Keratinocyte (primary cell): Measurements from ENCODE around the gene STK24. TPM values are rescaled to one million over a fixed set of nuclear protein-coding genes. Genes with fewer than 3 reads are reported as not detected.

Source experiments
- DNase-seq: peaks from one replicate; pipeline ENCODE4 v3.0.0-alpha.2; 2011; ENCODE audit warnings: low read depth, missing footprints, low spot score
- FAIRE-seq: peaks from 2 replicates; lab custom pipeline; 2011; peaks lifted over from hg19 to GRCh38; lab: Jason Lieb, UNC
- H2AFZ ChIP-seq: 2 replicates; pipeline ENCODE4 v1.6.0; 2012; ENCODE audit warnings: low read length, control low read depth, inconsistent platforms; ENCODE audit not compliant: control insufficient read depth
- H3K27ac ChIP-seq: 2 replicates; pipeline ENCODE4 v1.5.1; 2011; ENCODE audit warnings: low read length; ENCODE audit not compliant: control insufficient read depth, insufficient read depth
- H3K27me3 ChIP-seq: 3 replicates; pipeline ENCODE4 v1.6.0; 2011; ENCODE audit warnings: low read length; ENCODE audit not compliant: control insufficient read depth, insufficient read depth; ENCODE audit errors: extremely low read depth
- H3K36me3 ChIP-seq, 2 experiments: 2 replicates in 1 of 2; 3 replicates in 1 of 2; pipeline ENCODE4 v1.5.1; 2011; ENCODE audit warnings: low read length in 2 of 2, mild to moderate bottlenecking in 1 of 2; ENCODE audit not compliant: control insufficient read depth in 2 of 2, insufficient read depth in 2 of 2; ENCODE audit errors: extremely low read depth in 1 of 2
- H3K4me1 ChIP-seq: 3 replicates; pipeline ENCODE4 v1.5.1; 2011; ENCODE audit warnings: low read length; ENCODE audit not compliant: control insufficient read depth, insufficient read depth; ENCODE audit errors: extremely low read depth
- H3K4me2 ChIP-seq: 3 replicates; pipeline ENCODE4 v1.6.0; 2011; ENCODE audit warnings: low read depth, low read length; ENCODE audit not compliant: control insufficient read depth, insufficient read depth; ENCODE audit errors: extremely low read depth
- H3K4me3 ChIP-seq, 3 experiments: fragments of 200-600 bp in 1 of 3; sonication (generic) in 1 of 3; 2 replicates in 2 of 3; 3 replicates in 1 of 3; pipeline ENCODE4 v1.5.1; 2011 to 2016; ENCODE audit warnings: low read length in 3 of 3, mild to moderate bottlenecking in 3 of 3, control low read depth in 2 of 3, inconsistent platforms in 1 of 3, low read depth in 1 of 3, mixed read lengths in 1 of 3, mixed run types in 1 of 3, moderate library complexity in 1 of 3; ENCODE audit not compliant: control insufficient read depth in 2 of 3, insufficient read depth in 2 of 3; ENCODE audit errors: extremely low read depth in 1 of 3
- H3K79me2 ChIP-seq: 2 replicates; pipeline ENCODE4 v1.6.0; 2012; ENCODE audit warnings: low read length; ENCODE audit not compliant: control insufficient read depth, insufficient read depth
- H3K9ac ChIP-seq: 3 replicates; pipeline ENCODE4 v1.6.0; 2011; ENCODE audit warnings: low read length; ENCODE audit not compliant: control insufficient read depth, insufficient read depth; ENCODE audit errors: extremely low read depth
- H3K9me1 ChIP-seq: 3 replicates; pipeline ENCODE4 v1.6.0; 2011; ENCODE audit warnings: low read length; ENCODE audit not compliant: control insufficient read depth, insufficient read depth; ENCODE audit errors: extremely low read depth
- H3K9me3 ChIP-seq: 2 replicates; pipeline ENCODE4 v1.5.1; 2012; ENCODE audit warnings: low read depth, low read length; ENCODE audit not compliant: control insufficient read depth
- H4K20me1 ChIP-seq: 3 replicates; pipeline ENCODE4 v1.6.0; 2011; ENCODE audit warnings: low read length; ENCODE audit not compliant: control insufficient read depth, insufficient read depth; ENCODE audit errors: extremely low read depth
- CTCF ChIP-seq, 3 experiments: IDR thresholded peaks in 1 of 3; conservative IDR thresholded peaks in 1 of 3; optimal IDR thresholded peaks in 1 of 3; 2 replicates in 2 of 3; 3 replicates in 1 of 3; pipeline versions ENCODE3 to v1.5.1; 2011; ENCODE audit warnings: low read length in 3 of 3, mild to moderate bottlenecking in 3 of 3, moderate library complexity in 2 of 3, control low read depth in 1 of 3, inconsistent platforms in 1 of 3; ENCODE audit not compliant: insufficient read depth in 2 of 3; ENCODE audit errors: extremely low read depth in 1 of 3
- EZH2 ChIP-seq: IDR thresholded peaks from one replicate; pipeline ENCODE4 v1.6.1; 2012; ENCODE audit warnings: inconsistent platforms, mild to moderate bottlenecking, low read length, moderate library complexity
- dilution Hi-C: fragments of 300-500 bp; cut with MboI; formaldehyde crosslinking; loops from one replicate; pipeline ENCODE4 v1.7.0; 2020; ENCODE audit warnings: low sequenced_read_pairs; ENCODE audit not compliant: extremely low pct_ligation_motif_present
- polyA plus RNA-seq, 5 experiments: library from polyadenylated mRNA; depleted of rRNA in 3 of 5; stranded (reverse) in 3 of 5; stranded (forward) in 1 of 5; unstranded in 1 of 5; fragments of >200 nt; gene quantifications; 1 replicate in 1 of 5; 2 replicates in 3 of 5; 3 replicates in 1 of 5; pipeline versions ENCODE4 v1.2.1 to v1.2.3, GENCODE V29; 2011 to 2012; ENCODE audit warnings: missing spikeins in 2 of 5, low read depth in 1 of 5, low replicate concordance in 1 of 5

Gene STK24
- polyA plus RNA-seq, 1 donor (not counting 4 experiments of a cell fraction or from before 2014, with no cell fraction given), result 81.6 TPM

GRCh38 chr13:98422046-98422445, 154.9 kb downstream of the STK24 start:
- FAIRE-seq (no peak), DNase-seq (no peak)
- H3K9me1 ChIP-seq, result no peaks in the 10 kb centered on the region
- no peaks in the 10 kb centered on the region for H3K4me1 ChIP-seq
- no peak overlapping the region for H3K9ac ChIP-seq
- no peaks in the 10 kb centered on the region for H3K27me3 ChIP-seq
- no peaks in the 10 kb centered on the region for H4K20me1 ChIP-seq
- no peak for TF ChIP-seq EZH2
- no peak for TF ChIP-seq CTCF (optimal IDR thresholded peaks at IDR 0.05 in 1 of 3, IDR thresholded peaks at IDR 0.05 in 1 of 3, conservative IDR thresholded peaks at IDR 0.05 in 1 of 3; ENCODE audit: extremely low read depth in 1 of 3, insufficient read depth in 2 of 3, low read length in 3 of 3)
- no peaks in the 10 kb centered on the region for H3K79me2 ChIP-seq
- dilution Hi-C loops, result no loop called here
- no peak overlapping the region for H3K27ac ChIP-seq
- peaks cover 2% of the 10 kb centered on the region for H3K9me3 ChIP-seq
- H3K36me3 ChIP-seq, result no peaks in the 10 kb centered on the region
- H3K4me3 ChIP-seq, result no peak overlapping the region
- H3K4me2 ChIP-seq, result no peak overlapping the region
- H2AFZ ChIP-seq, result no peak overlapping the region

GRCh38 chr13:98420554-98421175, 156.2 kb downstream of the STK24 start:
- Histone ChIP-seq H3K36me3 (no peaks in the 10 kb centered on the region), H3K27ac (no peak overlapping the region), H3K4me3 (no peak overlapping the region), H3K4me1 (no peaks in the 10 kb centered on the region), H3K27me3 (no peaks in the 10 kb centered on the region), H2AFZ (no peak overlapping the region), H3K4me2 (no peak overlapping the region), H3K79me2 (no peaks in the 10 kb centered on the region), H4K20me1 (no peaks in the 10 kb centered on the region), H3K9me1 (no peaks in the 10 kb centered on the region), H3K9me3 (peaks cover 2% of the 10 kb centered on the region), H3K9ac (no peak overlapping the region)
- TF ChIP-seq CTCF (optimal IDR thresholded peaks at IDR 0.05 in 1 of 3, IDR thresholded peaks at IDR 0.05 in 1 of 3, conservative IDR thresholded peaks at IDR 0.05 in 1 of 3; ENCODE audit: extremely low read depth in 1 of 3, insufficient read depth in 2 of 3, low read length in 3 of 3), result no peak
- no peak for TF ChIP-seq EZH2
- dilution Hi-C loops, result no loop called here
- no peak for DNase-seq
- no peak for FAIRE-seq
